H1 (cell line): Measurements from ENCODE around the gene DSTYK. TPM values are rescaled to one million over a fixed set of nuclear protein-coding genes. Genes with fewer than 3 reads are reported as not detected.

Experiments
- BRCA1 ChIP-seq: IDR thresholded peaks from 2 replicates; pipeline ENCODE4 v1.6.1; 2012; ENCODE audit warnings: low read depth, low read length, improper control_type of control experiment
- EGR1 ChIP-seq: IDR thresholded peaks from 2 replicates; pipeline ENCODE4 v1.6.1; 2011; ENCODE audit warnings: low read depth, low read length, borderline replicate concordance
- SAP30 ChIP-seq: fragments of 300-600 bp; sonication (generic); IDR thresholded peaks from 2 replicates; pipeline ENCODE4 v1.7.1; 2012; ENCODE audit warnings: low read length, moderate library complexity, mild to moderate bottlenecking, inconsistent platforms; ENCODE audit not compliant: insufficient read depth, insufficient replicate concordance
- SIN3A ChIP-seq, 2 experiments: IDR thresholded peaks in 1 of 2; conservative IDR thresholded peaks in 1 of 2; 2 replicates each; pipeline ENCODE4 v1.6.1; 2011 to 2012; ENCODE audit warnings: low read length in 2 of 2, improper control_type of control experiment in 1 of 2, low read depth in 1 of 2, mild to moderate bottlenecking in 1 of 2
- SRF ChIP-seq: IDR thresholded peaks from 2 replicates; pipeline ENCODE4 v1.6.1; 2011; ENCODE audit warnings: mild to moderate bottlenecking, low read depth, low read length, moderate library complexity
- TCF12 ChIP-seq: IDR thresholded peaks from 2 replicates; pipeline ENCODE4 v1.6.1; 2011; ENCODE audit warnings: low read depth, mild to moderate bottlenecking, low read length
- polyA plus RNA-seq, 7 experiments: library from polyadenylated mRNA; depleted of rRNA in 3 of 7; stranded (reverse) in 5 of 7; unstranded in 2 of 7; fragments of >200 nt in 5 of 7; fragments of 200-250 nt in 2 of 7; gene quantifications; 1 replicate in 5 of 7; 2 replicates in 1 of 7; 4 replicates in 1 of 7; pipeline versions ENCODE4 v1.2.1 to v1.2.3, GENCODE V29; 2011 to 2013; ENCODE audit warnings: missing spikeins in 2 of 7, mixed read lengths in 2 of 7
- total RNA-seq: library from RNA; stranded (reverse); fragmentation: NEBNext Ultra II Directional; extraction: Animal tissue kit (Norgen Biotek cat#: 25700); gene quantifications from 2 replicates; pipeline ENCODE4 v1.2.1, GENCODE V29; 2021

Gene DSTYK
- total and polyA plus RNA-seq, 2 of the 8 experiments (the other 6 are each of a cell fraction or from before 2014, with no cell fraction given): 2.7 to 8.5 TPM

DNA sequence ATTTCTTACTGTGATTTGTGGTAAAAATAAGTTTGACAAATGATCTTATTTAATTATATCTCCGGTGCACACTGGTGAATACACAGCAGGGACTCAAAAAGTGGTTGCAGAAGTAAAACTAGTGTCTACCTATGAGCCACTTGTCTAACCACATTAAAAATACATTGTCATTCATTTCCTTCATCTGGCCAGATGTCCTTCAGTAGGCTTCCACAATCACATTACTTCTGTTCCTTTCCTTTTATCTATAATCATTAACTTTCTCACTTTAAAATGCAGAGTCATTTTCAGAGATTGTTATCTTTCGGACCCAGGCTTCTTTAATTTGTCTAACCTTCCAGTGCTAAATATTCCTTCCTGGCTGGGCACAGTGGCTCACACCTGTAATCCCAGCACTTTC lies 92.8 kb downstream of the DSTYK start (continued):
- TF ChIP-seq TCF12 (no peak), BRCA1 (no peak), EGR1 (no peak), SRF (no peak), SAP30 (no peak), SIN3A (conservative IDR thresholded peaks at IDR 0.05 in 1 of 2, IDR thresholded peaks at IDR 0.05 in 1 of 2; ENCODE audit: low read depth in 1 of 2, low read length in 2 of 2) (no peak)
